Right lobe of liver (tissue), 6 donors: Measurements from ENCODE around the gene MCM8. TPM values are rescaled to one million over a fixed set of nuclear protein-coding genes. Genes with fewer than 3 reads are reported as not detected.

ENCODE experiments used
- ATAC-seq, 4 donors: fragments of 200-7000 bp; cut with Tn5 transposase; one replicate each; pipeline ENCODE4 v1.9.1; 2020; ENCODE audit warnings: mild to moderate bottlenecking in 4 of 4, moderate library complexity in 4 of 4
- DNase-seq, 3 donors: peaks; one replicate each; pipeline ENCODE4 v3.0.0-alpha.2; 2020
- H3K27ac ChIP-seq, 3 donors: fragments of 200-600 bp; one replicate each; pipeline ENCODE4 v1.8.0; 2022
- H3K27me3 ChIP-seq, 2 donors: fragments of 200-600 bp; one replicate each; pipeline ENCODE4 v1.8.0; 2022
- H3K36me3 ChIP-seq, 4 donors: fragments of 200-600 bp; sonication (generic) in 1 of 4; one replicate each; pipeline versions ENCODE4 v1.5.1 to v1.8.0; 2017 to 2022; ENCODE audit warnings: control low read depth in 1 of 4
- H3K4me1 ChIP-seq, 4 donors: fragments of 200-600 bp; sonication (generic) in 1 of 4; one replicate each; pipeline versions ENCODE4 v1.5.1 to v1.8.0; 2017 to 2022; ENCODE audit warnings: control low read depth in 1 of 4
- H3K4me3 ChIP-seq, 3 donors: fragments of 200-600 bp; one replicate each; pipeline ENCODE4 v1.8.0; 2022
- H3K9me3 ChIP-seq, 4 donors: fragments of 200-600 bp; sonication (generic) in 1 of 4; one replicate each; pipeline versions ENCODE4 v1.5.1 to v1.8.0; 2017 to 2022; ENCODE audit warnings: control low read depth in 1 of 4
- CTCF ChIP-seq, 4 donors: fragments of 200-600 bp in 3 of 4; fragments of 450-650 bp in 1 of 4; IDR thresholded peaks; one replicate each; pipeline versions ENCODE4 v1.5.1 to v1.8.0; 2016 to 2022; ENCODE audit warnings: antibody characterized with exemption in 4 of 4, mild to moderate bottlenecking in 2 of 4
- POLR2A ChIP-seq: fragments of 450-650 bp; IDR thresholded peaks from one replicate; pipeline ENCODE4 v1.6.1; 2017; ENCODE audit warnings: antibody characterized with exemption, mild to moderate bottlenecking
- WGBS: methylation state at CpG from one replicate; pipeline ENCODE4 v1.1.6; 2018; ENCODE audit warnings: low coverage, low lambda C conversion rate; ENCODE audit not compliant: insufficient coverage; ENCODE audit errors: missing lambda C conversion rate; 5-methylcytosine and 5-hydroxymethylcytosine counted together
- intact Hi-C, 2 donors: fragments of 100-400 bp; cut with DNase I; formaldehyde crosslinking; loops; one replicate each; pipeline versions ENCODE4 v1.11.2 to v1.14.1; 2022
- total RNA-seq, 6 experiments: library from RNA; depleted of rRNA in 2 of 6; stranded (reverse); fragments of >200 nt in 2 of 6; fragmentation: NEBNext Ultra II Directional in 3 of 6; extraction: Animal tissue kit (Norgen Biotek cat#: 25700) in 3 of 6; gene quantifications; one replicate each; pipeline versions ENCODE4 v1.1.0 to v1.2.4, GENCODE V29; 2016 to 2023
- donor health status: DM: no; HTN: yes; CAD: no.
- donor health status: DM: no; HTN: no; CAD: no.
- donor health status: DM: no; HTN: no; CAD: no.
- donor health status: DM: no; HTN: yes; CAD: no.
- donor health status: DM: no; HTN: yes; CAD: no.

MCM8 gene
- total RNA-seq, 6 experiments from 2014 or later, result 1.4 to 2.5 (median 1.6) TPM

GRCh38 chr20:5936238-5936637, 14.2 kb upstream of the MCM8 start:
- DNase-seq, result no peak
- no peaks in the 10 kb centered on the region for H3K9me3 ChIP-seq
- WGBS, result 78% methylated on average over 3 of the region's 3 CpGs
- H3K27me3 ChIP-seq, result no peaks in the 10 kb centered on the region
- intact Hi-C loops, result no loop called here
- no peak for ATAC-seq
- no peaks in the 10 kb centered on the region for H3K4me1 ChIP-seq
- H3K27ac ChIP-seq, result no peak overlapping the region
- H3K4me3 ChIP-seq, result no peak overlapping the region
- peaks cover 0 to 25% (median 13%) of the 10 kb centered on the region in 4 donors for H3K36me3 ChIP-seq
- TF ChIP-seq POLR2A, result no peak
- no peak for TF ChIP-seq CTCF (IDR thresholded peaks at IDR 0.05)

- no peak for TF ChIP-seq POLR2A
- no peak for TF ChIP-seq CTCF (IDR thresholded peaks at IDR 0.05)
- H3K4me1 ChIP-seq, result no peaks in the 10 kb centered on the region
- no peaks in the 10 kb centered on the region for H3K27me3 ChIP-seq
- no peaks in the 10 kb centered on the region for H3K9me3 ChIP-seq
- H3K27ac ChIP-seq, result no peak overlapping the region
- 69% methylated on average over 3 of the region's 6 CpGs for WGBS
- DNase-seq (no peak), ATAC-seq (no peak)
- H3K4me3 ChIP-seq, result no peak overlapping the region
- H3K36me3 ChIP-seq, result peaks cover 0 to 46% (median 23%) of the 10 kb centered on the region in 4 donors
- intact Hi-C loops, result no loop called here
These were observed 11.9 kb upstream of the MCM8 start for GRCh38 chr20:5938456-5939029.

- TF ChIP-seq POLR2A (no peak), CTCF (IDR thresholded peaks at IDR 0.05) (no peak)
- no peak for ATAC-seq
- Histone ChIP-seq H3K27me3 (no peaks in the 10 kb centered on the region), H3K4me3 (no peak overlapping the region), H3K27ac (no peak overlapping the region), H3K4me1 (peaks cover 0 to 8% (median 0%) of the 10 kb centered on the region in 4 donors), H3K36me3 (peaks cover 0 to 53% (median 21%) of the 10 kb centered on the region in 4 donors), H3K9me3 (no peaks in the 10 kb centered on the region)
- WGBS, result 85% methylated on average over 3 of the region's 3 CpGs
- intact Hi-C loops, result no loop called here
- DNase-seq, result no peak
These were observed 4.5 kb upstream of the MCM8 start for GRCh38 chr20:5945963-5946362.

GRCh38 chr20:5947276-5947675, 3.2 kb upstream of the MCM8 start:
- peaks cover 0 to 15% (median 2%) of the 10 kb centered on the region in 4 donors for H3K4me1 ChIP-seq
- H3K36me3 ChIP-seq, result peaks cover 0 to 41% (median 12%) of the 10 kb centered on the region in 4 donors
- ATAC-seq (no peak), DNase-seq (no peak)
- H3K4me3 ChIP-seq, result no peak overlapping the region
- H3K27me3 ChIP-seq, result no peaks in the 10 kb centered on the region
- intact Hi-C loops, result no loop called here
- TF ChIP-seq CTCF (IDR thresholded peaks at IDR 0.05), result no peak
- no peak for TF ChIP-seq POLR2A
- no peaks in the 10 kb centered on the region for H3K9me3 ChIP-seq
- WGBS, result 68% methylated on average over 6 of the region's 6 CpGs
- H3K27ac ChIP-seq, result no peak overlapping the region
